SK-N-SH (cell line): Measurements from ENCODE around the gene TM9SF4. TPM values are rescaled to one million over a fixed set of nuclear protein-coding genes. Genes with fewer than 3 reads are reported as not detected.

Experiments used
- CTCF ChIA-PET: fragments of 300-600, 350-600 bp; formaldehyde crosslinking; extraction: SDS; loops from one replicate; lab custom pipeline; 2021; lab: Yijun Ruan, JAX
- POLR2A ChIA-PET: fragments of 350-600 bp; sonication (Branson Sonifier 250); formaldehyde crosslinking; extraction: SDS; loops from one replicate; lab custom pipeline; 2020; ENCODE audit warnings: antibody characterized with exemption, inconsistent platforms; lab: Yijun Ruan, JAX
- DNase-seq: peaks from one replicate; pipeline ENCODE4 v3.0.0; 2012
- H2AFZ ChIP-seq: fragments of 200-600 bp; sonication (generic); 2 replicates; pipeline ENCODE4 v1.8.1; 2016; ENCODE audit warnings: antibody characterized with exemption, mild to moderate bottlenecking, low read depth
- H3F3A ChIP-seq: fragments of 200-600 bp; sonication (generic); replicated peaks from 2 replicates; pipeline ENCODE3; 2016; ENCODE audit warnings: antibody characterized with exemption, mild to moderate bottlenecking; ENCODE audit not compliant: insufficient read depth
- H3K27ac ChIP-seq, 2 experiments: fragments of 200-500 bp in 1 of 2; fragments of 200-600 bp in 1 of 2; sonication (Bioruptor generic) in 1 of 2; sonication (generic), shearing (Covaris generic) in 1 of 2; 2 replicates each; pipeline versions ENCODE4 v1.5.1 to v1.6.1; 2014 to 2016; ENCODE audit warnings: low read depth in 2 of 2, inconsistent platforms in 1 of 2, low read length in 1 of 2, mild to moderate bottlenecking in 1 of 2, mixed read lengths in 1 of 2
- H3K27me3 ChIP-seq: fragments of 200-600 bp; sonication (generic), shearing (Covaris generic); 2 replicates; pipeline ENCODE4 v1.6.1; 2016; ENCODE audit warnings: mixed run types; ENCODE audit not compliant: insufficient read depth
- H3K36me3 ChIP-seq, 2 experiments: fragments of 200-500 bp in 1 of 2; fragments of 200-600 bp in 1 of 2; sonication (Bioruptor generic) in 1 of 2; sonication (generic) in 1 of 2; replicated peaks in 1 of 2; 2 replicates each; pipeline versions ENCODE3 to v1.5.1; 2014 to 2016; ENCODE audit warnings: low read length in 1 of 2, mild to moderate bottlenecking in 1 of 2; ENCODE audit not compliant: insufficient read depth in 2 of 2, control insufficient read depth in 1 of 2
- H3K4me1 ChIP-seq, 2 experiments: fragments of 200-500 bp in 1 of 2; fragments of 200-600 bp in 1 of 2; sonication (Bioruptor generic) in 1 of 2; sonication (generic), shearing (Covaris generic) in 1 of 2; 2 replicates each; pipeline versions ENCODE4 v1.5.1 to v1.6.1; 2014 to 2016; ENCODE audit warnings: low read depth in 1 of 2, low read length in 1 of 2, mixed run types in 1 of 2; ENCODE audit not compliant: insufficient read depth in 2 of 2, control insufficient read depth in 1 of 2
- H3K4me2 ChIP-seq: fragments of 200-600 bp; sonication (generic), shearing (Covaris generic); 2 replicates; pipeline ENCODE4 v1.6.1; 2017; ENCODE audit warnings: mixed run types
- H3K4me3 ChIP-seq, 2 experiments: fragments of 200-500 bp in 1 of 2; fragments of 200-600 bp in 1 of 2; sonication (Bioruptor generic) in 1 of 2; sonication (generic), shearing (Covaris generic) in 1 of 2; 2 replicates each; pipeline versions ENCODE4 v1.5.1 to v1.8.1; 2014 to 2016; ENCODE audit warnings: low read depth in 2 of 2, inconsistent platforms in 1 of 2, low read length in 1 of 2, mild to moderate bottlenecking in 1 of 2, mixed read lengths in 1 of 2, moderate library complexity in 1 of 2
- H3K79me2 ChIP-seq: fragments of 200-600 bp; sonication (generic); 2 replicates; pipeline ENCODE4 v1.8.1; 2017; ENCODE audit warnings: mild to moderate bottlenecking; ENCODE audit not compliant: insufficient read depth
- H3K9ac ChIP-seq: fragments of 200-600 bp; sonication (generic); 2 replicates; pipeline ENCODE4 v1.6.1; 2017; ENCODE audit warnings: mixed run types
- H3K9me2 ChIP-seq: fragments of 200-600 bp; sonication (generic); 2 replicates; pipeline ENCODE4 v1.6.1; 2017; ENCODE audit warnings: mixed run types
- H3K9me3 ChIP-seq: fragments of 200-600 bp; sonication (generic); 2 replicates; pipeline ENCODE4 v1.6.1; 2017; ENCODE audit warnings: mixed run types, mild to moderate bottlenecking, moderate library complexity
- H4K20me1 ChIP-seq: fragments of 200-600 bp; sonication (generic); 2 replicates; pipeline ENCODE4 v1.6.1; 2017; ENCODE audit warnings: mild to moderate bottlenecking, mixed run types; ENCODE audit not compliant: insufficient read depth
- CHD2 ChIP-seq: fragments of 150-350 bp; IDR thresholded peaks from 2 replicates; pipeline ENCODE4 v1.6.1; 2018; ENCODE audit warnings: low read length; ENCODE audit not compliant: partially characterized antibody
- CTCF ChIP-seq: fragments of 200-600 bp; sonication (generic); IDR thresholded peaks from 2 replicates; pipeline ENCODE4 v1.6.1; 2017; ENCODE audit warnings: antibody characterized with exemption, mild to moderate bottlenecking, moderate library complexity
- EP300 ChIP-seq, 2 experiments: IDR thresholded peaks; 2 replicates each; pipeline versions ENCODE4 v1.4.0 to v1.6.1; 2012; ENCODE audit warnings: borderline replicate concordance in 1 of 2, low read depth in 1 of 2, low read length in 1 of 2
- FOSL2 ChIP-seq: IDR thresholded peaks from 2 replicates; pipeline ENCODE4 v1.4.0; 2012; ENCODE audit warnings: low read depth, mild to moderate bottlenecking, moderate library complexity, borderline replicate concordance
- GABPA ChIP-seq: IDR thresholded peaks from 2 replicates; pipeline ENCODE4 v1.4.0; 2012; ENCODE audit warnings: low read depth, mild to moderate bottlenecking
- IRF3 ChIP-seq: fragments of 150-350 bp; IDR thresholded peaks from 2 replicates; pipeline ENCODE4 v1.6.1; 2016; ENCODE audit warnings: mild to moderate bottlenecking, low read depth, low read length
- MAX ChIP-seq: IDR thresholded peaks from 2 replicates; pipeline ENCODE4 v1.4.0; 2012; ENCODE audit warnings: low read depth
- MXI1 ChIP-seq: IDR thresholded peaks from 2 replicates; pipeline ENCODE4 v1.6.1; 2012; ENCODE audit warnings: mild to moderate bottlenecking, low read depth, low read length, improper control_type of control experiment
- NRF1 ChIP-seq: IDR thresholded peaks from 2 replicates; pipeline ENCODE4 v1.6.1; 2012; ENCODE audit warnings: low read depth, mild to moderate bottlenecking, low read length
- REST ChIP-seq: IDR thresholded peaks from 2 replicates; pipeline ENCODE4 v1.6.1; 2012; ENCODE audit warnings: mild to moderate bottlenecking, low read depth, low read length, moderate library complexity
- RFX5 ChIP-seq: IDR thresholded peaks from 2 replicates; pipeline ENCODE4 v1.6.1; 2012; ENCODE audit warnings: mild to moderate bottlenecking, improper control_type of control experiment, low read length
- TAF1 ChIP-seq: IDR thresholded peaks from 2 replicates; pipeline ENCODE4 v1.6.1; 2012; ENCODE audit warnings: low read depth, mild to moderate bottlenecking, low read length, moderate library complexity, borderline replicate concordance
- TCF12 ChIP-seq: IDR thresholded peaks from 2 replicates; pipeline ENCODE4 v1.4.0; 2012
- YY1 ChIP-seq: IDR thresholded peaks from 2 replicates; pipeline ENCODE4 v1.4.0; 2012; ENCODE audit warnings: low read depth, mild to moderate bottlenecking
- WGBS: methylation state at CpG from one replicate; pipeline ENCODE4 v1.1.6; 2017; ENCODE audit warnings: low lambda C conversion rate; 5-methylcytosine and 5-hydroxymethylcytosine counted together
- polyA plus RNA-seq, 3 experiments: library from polyadenylated mRNA; depleted of rRNA; stranded (reverse); fragments of >200 nt; gene quantifications; 2 replicates each; pipeline ENCODE4 v1.2.3, GENCODE V29; 2012
- TF ChIP-seq, protein P1 (sequence below): IDR thresholded peaks from 2 replicates; pipeline ENCODE4 v1.4.0; 2012; ENCODE audit warnings: low read depth, borderline replicate concordance
- TF ChIP-seq, protein P2 (sequence below): IDR thresholded peaks from 2 replicates; pipeline ENCODE4 v1.4.0; 2012; ENCODE audit warnings: low read depth, borderline replicate concordance
- TF ChIP-seq, protein P3 (sequence below): fragments of 150-350 bp; IDR thresholded peaks from 2 replicates; pipeline ENCODE4 v1.6.1; 2017; ENCODE audit warnings: antibody characterized with exemption, low read length, low read depth, borderline replicate concordance
- TF ChIP-seq, protein P4 (sequence below): IDR thresholded peaks from 2 replicates; pipeline ENCODE4; 2012

Gene TM9SF4
- polyA plus RNA-seq, 1 of the 3 experiments (the other 2 are of a cell fraction): 61.0 TPM

- H3K4me2 ChIP-seq: no peak overlapping the region
- POLR2A ChIA-PET: interaction anchor here (0.6 kb wide), 1 partner anchor 407 kb away, joined by 3 read pairs; no protein-coding TSS in a partner anchor
- H3K4me3 ChIP-seq: no peak overlapping the region
- no peak overlapping the region; a peak in 1 of 4 replicates for H3K27ac ChIP-seq
- H3K27me3 ChIP-seq: no peaks in the 10 kb centered on the region
- no peak overlapping the region for H2AFZ ChIP-seq
- TF ChIP-seq MAX (no peak), CTCF (no peak), YY1 (no peak), REST (no peak), TCF12 (no peak), CHD2 (no peak), IRF3 (no peak), GABPA (no peak), RFX5 (no peak), MXI1 (no peak), NRF1 (no peak), TAF1 (no peak), EP300 (IDR thresholded peaks at IDR 0.05; ENCODE audit: borderline replicate concordance in 1 of 2, low read depth in 1 of 2, low read length in 1 of 2) (no peak), FOSL2 (no peak)
- TF ChIP-seq, protein P1, sequence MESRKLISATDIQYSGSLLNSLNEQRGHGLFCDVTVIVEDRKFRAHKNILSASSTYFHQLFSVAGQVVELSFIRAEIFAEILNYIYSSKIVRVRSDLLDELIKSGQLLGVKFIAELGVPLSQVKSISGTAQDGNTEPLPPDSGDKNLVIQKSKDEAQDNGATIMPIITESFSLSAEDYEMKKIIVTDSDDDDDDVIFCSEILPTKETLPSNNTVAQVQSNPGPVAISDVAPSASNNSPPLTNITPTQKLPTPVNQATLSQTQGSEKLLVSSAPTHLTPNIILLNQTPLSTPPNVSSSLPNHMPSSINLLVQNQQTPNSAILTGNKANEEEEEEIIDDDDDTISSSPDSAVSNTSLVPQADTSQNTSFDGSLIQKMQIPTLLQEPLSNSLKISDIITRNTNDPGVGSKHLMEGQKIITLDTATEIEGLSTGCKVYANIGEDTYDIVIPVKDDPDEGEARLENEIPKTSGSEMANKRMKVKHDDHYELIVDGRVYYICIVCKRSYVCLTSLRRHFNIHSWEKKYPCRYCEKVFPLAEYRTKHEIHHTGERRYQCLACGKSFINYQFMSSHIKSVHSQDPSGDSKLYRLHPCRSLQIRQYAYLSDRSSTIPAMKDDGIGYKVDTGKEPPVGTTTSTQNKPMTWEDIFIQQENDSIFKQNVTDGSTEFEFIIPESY: no peak
- TF ChIP-seq, protein P2, sequence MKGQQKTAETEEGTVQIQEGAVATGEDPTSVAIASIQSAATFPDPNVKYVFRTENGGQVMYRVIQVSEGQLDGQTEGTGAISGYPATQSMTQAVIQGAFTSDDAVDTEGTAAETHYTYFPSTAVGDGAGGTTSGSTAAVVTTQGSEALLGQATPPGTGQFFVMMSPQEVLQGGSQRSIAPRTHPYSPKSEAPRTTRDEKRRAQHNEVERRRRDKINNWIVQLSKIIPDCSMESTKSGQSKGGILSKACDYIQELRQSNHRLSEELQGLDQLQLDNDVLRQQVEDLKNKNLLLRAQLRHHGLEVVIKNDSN: no peak
- TF ChIP-seq, protein P3, sequence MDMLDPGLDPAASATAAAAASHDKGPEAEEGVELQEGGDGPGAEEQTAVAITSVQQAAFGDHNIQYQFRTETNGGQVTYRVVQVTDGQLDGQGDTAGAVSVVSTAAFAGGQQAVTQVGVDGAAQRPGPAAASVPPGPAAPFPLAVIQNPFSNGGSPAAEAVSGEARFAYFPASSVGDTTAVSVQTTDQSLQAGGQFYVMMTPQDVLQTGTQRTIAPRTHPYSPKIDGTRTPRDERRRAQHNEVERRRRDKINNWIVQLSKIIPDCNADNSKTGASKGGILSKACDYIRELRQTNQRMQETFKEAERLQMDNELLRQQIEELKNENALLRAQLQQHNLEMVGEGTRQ: no peak
- TF ChIP-seq, protein P4, sequence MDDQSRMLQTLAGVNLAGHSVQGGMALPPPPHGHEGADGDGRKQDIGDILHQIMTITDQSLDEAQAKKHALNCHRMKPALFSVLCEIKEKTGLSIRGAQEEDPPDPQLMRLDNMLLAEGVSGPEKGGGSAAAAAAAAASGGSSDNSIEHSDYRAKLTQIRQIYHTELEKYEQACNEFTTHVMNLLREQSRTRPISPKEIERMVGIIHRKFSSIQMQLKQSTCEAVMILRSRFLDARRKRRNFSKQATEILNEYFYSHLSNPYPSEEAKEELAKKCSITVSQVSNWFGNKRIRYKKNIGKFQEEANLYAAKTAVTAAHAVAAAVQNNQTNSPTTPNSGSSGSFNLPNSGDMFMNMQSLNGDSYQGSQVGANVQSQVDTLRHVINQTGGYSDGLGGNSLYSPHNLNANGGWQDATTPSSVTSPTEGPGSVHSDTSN: no peak
- TF ChIP-seq, all 33 proteins: peak for 0
- Histone ChIP-seq H4K20me1 (peaks cover 76% of the 10 kb centered on the region), H3K9me3 (no peaks in the 10 kb centered on the region), H3K9me2 (no peaks in the 10 kb centered on the region), H3K36me3 (peaks cover 0 to 3% of the 10 kb centered on the region in 2 experiments), H3F3A (peaks cover 9% of the 10 kb centered on the region), H3K4me1 (peaks cover 0 to 19% of the 10 kb centered on the region in 2 experiments; a peak in 3 of 4 replicates), H3K9ac (no peak overlapping the region), H3K79me2 (peaks cover 99% of the 10 kb centered on the region)
- no peak for DNase-seq
- WGBS: 87% methylated on average over 6 of the region's 6 CpGs
- CTCF ChIA-PET: no interaction called here
These were observed 6.6 kb downstream of the TM9SF4 start for GRCh38 chr20:32116079-32116521.
